HG03039 (cell line): ENCODE measurements around the gene SLC17A2.

ENCODE experiments used
- ATAC-seq: cut with Tn5 transposase; IDR thresholded peaks from one replicate; pipeline ENCODE4 v1.9.1; 2021; ENCODE audit warnings: mild to moderate bottlenecking, moderate library complexity; ENCODE audit not compliant: unreplicated experiment

SLC17A2 gene

GRCh38 chr6:25921525-25922203 lies 8.8 kb downstream of the SLC17A2 start:
- no peak for ATAC-seq

- no peak for ATAC-seq
Measured at GRCh38 chr6:25919657-25920056, 10.8 kb downstream of the SLC17A2 start.

GRCh38 chr6:25918083-25918683 lies 12.3 kb downstream of the SLC17A2 start:
- no peak for ATAC-seq

- no peak for ATAC-seq
Measured at GRCh38 chr6:25916789-25917490, 13.6 kb downstream of the SLC17A2 start.

- ATAC-seq = no peak
Measured at GRCh38 chr6:25916330-25916729, 14.2 kb downstream of the SLC17A2 start.

- ATAC-seq = no peak
Measured at GRCh38 chr6:25913741-25914140, 16.8 kb downstream of the SLC17A2 start.

GRCh38 chr6:25911351-25911750 lies 19.1 kb downstream of the SLC17A2 start:
- ATAC-seq = no peak

- ATAC-seq = no peak
Measured at GRCh38 chr6:25907475-25908014, 22.9 kb downstream of the SLC17A2 start.

- no peak for ATAC-seq
Measured at GRCh38 chr6:25903467-25904099, 26.9 kb downstream of the SLC17A2 start.

- no peak for ATAC-seq
Measured at GRCh38 chr6:25902071-25902470, 28.4 kb downstream of the SLC17A2 start.

GRCh38 chr6:25900843-25901242 lies 29.6 kb downstream of the SLC17A2 start:
- no peak for ATAC-seq

GRCh38 chr6:25899580-25900408 lies 30.7 kb downstream of the SLC17A2 start:
- ATAC-seq = no peak

GRCh38 chr6:25899123-25899522 lies 31.4 kb downstream of the SLC17A2 start:
- no peak for ATAC-seq

- ATAC-seq = no peak
Measured at GRCh38 chr6:25898289-25898977, 32.1 kb downstream of the SLC17A2 start.

- ATAC-seq = no peak
Measured at GRCh38 chr6:25896252-25896651, 34.2 kb downstream of the SLC17A2 start.

- ATAC-seq = no peak
Measured at GRCh38 chr6:25895771-25896170, 34.7 kb downstream of the SLC17A2 start.

- ATAC-seq = no peak
Measured at GRCh38 chr6:25893778-25894177, 36.7 kb downstream of the SLC17A2 start.

- no peak for ATAC-seq
Measured at GRCh38 chr6:25892877-25893276, 37.6 kb downstream of the SLC17A2 start.

GRCh38 chr6:25889877-25890853 lies 40.3 kb downstream of the SLC17A2 start:
- ATAC-seq = no peak
